Spleen (tissue), 3 donors: ENCODE data around the gene DDR1.

ENCODE experiments used
- POLR2A ChIP-seq, 3 donors: fragments of 450-650 bp; IDR thresholded peaks; one replicate each; pipeline ENCODE4 v1.5.1; 2017; ENCODE audit warnings: antibody characterized with exemption in 3 of 3, mild to moderate bottlenecking in 1 of 3
- POLR2AphosphoS5 ChIP-seq, 3 donors: sonication (generic); formaldehyde crosslinking; IDR thresholded peaks; one replicate each; pipeline ENCODE4 v1.5.1; 2017; ENCODE audit warnings: antibody characterized with exemption in 3 of 3

DNA sequence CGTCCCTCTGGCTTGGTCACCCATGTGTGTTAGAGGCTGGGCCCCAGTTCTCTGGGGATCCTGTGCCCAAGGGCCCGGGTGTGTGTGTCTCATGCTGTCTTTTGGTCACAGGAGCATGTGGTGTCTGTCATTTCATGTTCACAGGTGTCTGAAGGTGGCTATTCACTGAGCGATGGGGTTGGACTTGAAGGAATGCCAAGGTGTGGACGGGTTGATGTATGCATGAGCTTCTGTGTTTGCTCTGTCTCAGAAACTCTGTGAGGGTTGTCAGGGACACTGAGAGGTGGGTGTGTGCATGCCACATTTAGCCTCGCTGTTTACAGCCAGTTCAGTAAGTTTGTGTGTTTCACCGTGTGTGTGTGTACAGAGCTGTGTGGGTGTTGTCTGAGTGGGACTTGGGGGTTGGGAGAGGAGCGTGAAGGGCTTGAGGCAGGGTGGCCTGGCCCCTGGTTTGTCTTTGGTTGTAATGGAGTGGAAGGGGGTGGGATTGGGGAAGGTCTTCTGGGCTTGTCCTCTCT is 1.2 kb downstream of the DDR1 start:
- no peak for TF ChIP-seq POLR2A (IDR thresholded peaks at IDR 0.05)
- TF ChIP-seq POLR2AphosphoS5 (IDR thresholded peaks at IDR 0.05): no peak
